DND-41 (cell line): ENCODE results near the gene SLC5A11.

Experiments
- CTCF ChIP-seq: IDR thresholded peaks from 2 replicates; pipeline ENCODE4 v1.5.1; 2012; ENCODE audit warnings: borderline replicate concordance, low read length, moderate library complexity, mild to moderate bottlenecking; ENCODE audit not compliant: poor library complexity, severe bottlenecking; ENCODE audit errors: extremely low read depth
- EZH2 ChIP-seq: IDR thresholded peaks from 3 replicates; pipeline ENCODE4 v1.6.1; 2012; ENCODE audit warnings: borderline replicate concordance, low read depth, mild to moderate bottlenecking, moderate library complexity, low read length, inconsistent platforms; ENCODE audit not compliant: severe bottlenecking

- TF ChIP-seq EZH2 (no peak), CTCF (no peak)
Measured at GRCh38 chr16:24920568-24920967, 74.8 kb downstream of the SLC5A11 start.
